GM19351 (cell line): ENCODE results near the gene IQCH.

Source experiments
- ATAC-seq: cut with Tn5 transposase; IDR thresholded peaks from one replicate; pipeline ENCODE4 v1.9.1; 2021; ENCODE audit warnings: mild to moderate bottlenecking, moderate library complexity; ENCODE audit not compliant: unreplicated experiment

IQCH gene

GRCh38 chr15:67521783-67522568 is 267.4 kb downstream of the IQCH start:
- no peak for ATAC-seq

DNA sequence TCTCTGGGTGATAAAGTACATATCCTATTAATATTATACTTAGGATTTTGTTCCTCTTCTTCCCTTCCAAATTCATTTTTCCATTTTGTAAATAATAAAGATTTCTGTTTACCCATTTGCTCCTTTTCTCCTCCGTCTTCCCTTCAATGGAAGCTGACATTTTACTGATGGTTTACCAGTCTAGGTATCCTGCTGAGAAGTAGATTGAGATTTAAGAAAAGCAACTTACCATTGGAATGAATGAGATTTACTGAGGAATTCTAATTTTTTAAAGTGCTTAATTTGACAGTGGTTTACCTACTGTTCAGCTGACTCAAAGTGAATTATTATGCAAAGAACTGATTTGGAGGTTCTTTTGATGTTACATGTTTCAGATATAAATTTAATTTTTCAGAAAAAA is 268.7 kb downstream of the IQCH start:
- no peak for ATAC-seq

DNA sequence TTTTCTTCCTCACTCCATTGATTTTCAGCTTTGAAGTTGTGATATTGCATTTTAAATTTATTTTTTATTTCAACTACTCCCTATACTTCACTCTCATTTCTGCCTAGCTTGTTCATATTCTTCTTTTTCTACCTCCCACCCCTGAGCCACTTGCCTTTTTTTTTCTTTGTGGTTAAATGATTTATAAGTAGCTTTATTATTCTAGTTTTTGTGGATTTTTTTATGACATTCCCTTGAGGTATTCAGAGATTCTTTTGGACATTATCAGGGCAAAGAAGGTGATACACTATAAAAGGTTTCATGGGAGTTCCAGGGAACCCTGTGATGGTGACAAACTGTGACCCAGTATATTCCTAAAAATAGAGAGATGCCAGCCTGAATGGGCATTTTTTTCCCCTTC is 269.6 kb downstream of the IQCH start:
- no peak for ATAC-seq

DNA sequence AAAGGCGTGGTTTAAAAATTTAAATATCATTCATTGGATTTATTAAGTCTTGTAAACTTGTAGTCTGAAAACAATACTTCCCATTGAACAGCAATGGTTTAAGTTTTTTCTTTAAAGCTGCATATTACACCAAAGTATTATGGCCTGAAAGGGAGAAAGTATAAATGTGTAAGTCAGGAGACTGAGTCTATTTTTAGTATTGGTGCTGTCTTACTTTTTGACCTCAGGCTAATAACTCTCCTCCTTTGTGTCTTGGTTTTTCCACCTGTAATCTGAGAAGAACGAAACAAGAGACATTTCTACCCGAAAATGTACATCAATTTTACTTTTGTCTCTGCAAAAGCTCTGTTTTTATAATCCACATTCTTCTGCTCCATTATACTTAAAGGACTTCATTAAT is 273.9 kb downstream of the IQCH start:
- no peak for ATAC-seq

DNA sequence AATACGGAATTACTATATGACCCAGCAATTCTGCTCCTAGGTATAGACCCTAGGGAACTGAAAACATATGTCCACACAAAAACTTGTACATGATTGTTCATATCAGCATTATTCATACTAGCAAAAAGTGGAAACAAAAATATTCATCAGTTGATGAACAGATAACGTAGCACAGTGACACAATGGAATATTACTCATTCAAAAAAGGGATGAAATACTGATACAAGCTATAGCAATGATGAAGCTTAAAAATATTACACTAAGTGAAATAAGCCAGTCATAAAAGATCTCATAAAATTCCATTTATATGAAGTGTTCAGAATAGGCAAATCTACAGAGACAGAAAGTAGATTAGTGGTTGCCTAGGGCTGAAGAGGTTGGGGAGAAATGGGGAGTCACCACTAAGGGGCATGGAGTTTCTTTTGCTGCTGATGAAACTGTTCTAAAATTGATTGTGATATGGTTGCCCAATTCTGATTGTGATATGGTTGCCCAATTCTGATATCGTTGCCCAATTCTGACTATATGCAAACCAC is 276.9 kb downstream of the IQCH start:
- no peak for ATAC-seq

- ATAC-seq = no peak
Measured at GRCh38 chr15:67533873-67534272, 279.3 kb downstream of the IQCH start.

- no peak for ATAC-seq
Measured at GRCh38 chr15:67534360-67534759, 279.8 kb downstream of the IQCH start.

DNA sequence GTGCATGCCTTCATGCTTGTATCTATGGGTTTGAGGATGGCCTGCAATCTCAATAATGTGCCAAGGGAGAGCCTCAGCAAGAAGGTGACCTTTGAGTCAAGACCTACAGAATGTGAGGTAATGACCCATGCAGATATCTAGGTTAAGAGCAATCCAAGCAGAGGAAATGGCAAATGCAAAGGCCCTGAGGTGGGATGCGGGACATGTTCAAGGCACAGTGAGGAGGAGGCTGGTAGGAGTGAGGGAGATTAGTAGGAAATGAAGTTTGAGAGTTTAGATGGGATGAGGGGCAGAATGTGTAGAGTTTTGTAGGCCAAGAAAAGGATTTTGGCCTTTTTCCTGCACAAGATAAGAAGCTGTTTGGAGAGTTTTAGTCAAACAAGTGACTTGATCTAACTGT is 283.2 kb downstream of the IQCH start:
- no peak for ATAC-seq

DNA sequence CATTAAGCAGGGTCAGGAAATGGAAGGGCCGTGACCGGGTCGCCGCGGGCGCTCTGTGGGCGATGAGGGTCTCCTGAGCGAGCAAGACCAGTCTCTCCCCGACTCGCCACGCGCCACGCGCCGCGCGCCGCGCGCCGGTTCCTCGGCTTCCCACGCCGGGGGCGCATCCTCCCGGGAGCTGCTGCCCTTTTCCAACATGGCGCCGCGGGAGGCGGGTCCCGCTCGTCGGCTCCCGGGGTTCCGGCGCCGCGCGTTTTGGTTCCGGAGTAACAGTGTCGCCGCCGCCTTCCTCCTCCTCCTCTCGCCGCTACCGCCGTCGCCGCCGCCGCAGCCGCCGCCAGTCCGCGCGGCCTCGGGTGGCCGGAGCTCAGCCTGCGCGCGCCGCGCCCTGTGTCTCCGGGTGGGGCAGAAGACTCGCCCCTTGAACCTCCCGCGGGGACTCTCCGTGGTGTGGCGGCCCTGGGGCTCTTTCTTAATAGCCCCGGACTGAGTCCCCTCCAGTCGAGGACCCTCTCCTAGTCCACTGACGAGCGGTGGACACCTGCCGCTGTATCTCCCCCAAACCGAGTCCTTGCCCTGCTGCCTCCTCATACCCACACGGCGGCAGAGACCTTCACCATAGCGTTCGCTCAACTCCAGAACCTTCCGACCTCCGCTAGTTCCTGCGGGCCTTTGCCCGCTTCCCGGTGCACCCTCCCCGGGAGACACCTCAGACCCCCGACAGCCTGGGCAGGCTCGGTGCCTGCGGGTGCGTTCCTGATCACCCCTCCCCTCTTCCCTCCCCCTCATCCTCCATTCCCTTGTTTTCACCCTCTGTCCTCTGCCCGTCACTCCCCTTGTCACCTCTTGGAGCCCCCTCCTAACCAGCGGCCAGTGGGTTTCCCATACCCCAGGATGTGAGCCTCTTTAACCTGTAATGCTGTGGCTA is 288.1 kb downstream of the IQCH start, which contains the start of gene MAP2K5:
Gene MAP2K5 (plus strand): TSS at position 284 of the 928 bp plus-strand sequence. CDS start 633 bp downstream, at position 917.
- ATAC-seq = no peak

- no peak for ATAC-seq
Measured at GRCh38 chr15:67543348-67543718, 288.7 kb downstream of the IQCH start.

DNA sequence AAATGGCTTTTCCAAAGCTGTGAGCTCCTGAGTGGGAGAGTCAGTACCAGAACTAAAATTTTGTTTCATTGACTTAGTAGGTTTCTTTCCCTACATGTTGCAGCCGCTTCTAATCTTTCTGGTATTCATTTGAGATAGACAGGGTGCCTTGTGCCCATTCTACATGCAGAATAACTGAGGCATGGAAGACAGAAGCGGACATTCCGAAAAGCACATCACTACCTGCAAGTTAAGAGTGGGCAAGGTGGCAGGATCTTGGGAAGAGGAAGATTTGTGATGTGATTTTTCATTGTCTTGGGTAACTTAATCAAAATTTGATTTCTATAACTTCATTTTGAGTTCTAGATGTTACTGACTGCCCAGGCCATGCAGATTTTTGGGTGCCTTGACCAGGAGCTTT is 289.9 kb downstream of the IQCH start:
- ATAC-seq = no peak

DNA sequence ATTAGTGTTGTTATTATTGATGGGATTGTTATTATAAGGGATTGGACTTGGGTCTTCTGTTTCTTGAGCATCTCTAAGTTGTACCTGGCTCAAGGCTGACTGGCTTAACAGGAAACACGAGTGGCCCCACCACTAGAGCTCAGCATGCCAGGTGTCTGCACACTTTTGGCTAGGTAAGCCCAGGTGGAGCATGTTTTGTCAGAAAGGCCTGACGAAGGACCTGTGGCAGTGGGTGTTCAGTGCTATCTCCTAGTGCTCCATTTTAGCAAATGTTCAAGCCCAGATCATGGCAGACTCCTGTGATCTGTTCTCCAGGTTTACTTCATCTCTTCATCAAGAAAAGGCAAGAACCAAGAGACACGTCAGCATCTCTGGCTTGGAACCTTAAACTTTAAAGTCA is 291.3 kb downstream of the IQCH start:
- no peak for ATAC-seq

DNA sequence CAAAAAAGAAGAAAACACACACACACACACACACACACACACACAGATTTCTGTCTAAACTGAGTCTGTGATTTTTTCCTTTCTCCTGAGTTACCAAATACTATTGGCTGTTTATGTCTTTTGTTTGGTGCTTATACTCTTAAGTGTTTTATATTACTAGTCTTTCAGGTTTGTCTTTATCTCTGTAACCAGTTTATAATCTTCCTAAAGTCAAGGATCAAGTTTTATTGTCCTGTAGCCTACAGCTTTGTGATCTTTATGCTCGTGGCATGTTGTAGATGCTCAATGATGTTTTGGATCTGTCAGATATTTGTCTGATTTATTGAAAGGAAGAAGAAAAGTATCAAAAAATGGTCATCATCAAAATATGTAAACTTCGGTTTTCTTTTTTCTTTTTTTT is 292.5 kb downstream of the IQCH start:
- no peak for ATAC-seq

GRCh38 chr15:67547836-67548235 is 293.2 kb downstream of the IQCH start:
- no peak for ATAC-seq

DNA sequence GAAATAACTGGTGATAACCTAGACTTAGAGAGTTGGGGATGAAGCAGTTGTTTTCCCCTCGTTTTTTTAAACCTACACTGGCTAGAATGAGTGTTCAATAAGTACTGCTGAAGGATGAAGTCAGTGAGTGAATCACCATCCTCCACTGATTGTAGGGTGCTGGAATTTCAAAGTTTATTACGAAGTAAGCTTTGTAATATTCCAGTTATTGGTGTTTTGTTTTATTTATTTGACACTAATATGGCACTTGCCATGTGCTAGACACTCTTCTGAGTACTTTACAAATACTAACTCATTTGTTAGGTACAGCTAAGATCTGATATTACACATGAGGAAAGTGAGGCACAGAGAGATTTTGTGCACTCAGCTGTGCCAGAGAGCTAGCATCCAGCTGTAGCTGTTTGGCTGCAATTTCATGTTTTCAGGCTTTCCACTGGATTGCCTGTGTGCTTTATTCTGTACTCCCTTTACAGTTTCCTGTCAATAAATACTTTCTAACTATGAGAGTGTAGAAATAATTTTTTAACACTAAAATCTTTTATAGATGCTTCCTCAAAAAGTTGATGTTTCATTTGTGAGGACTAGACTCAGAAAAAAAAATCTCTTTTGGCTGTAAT is 293.8 kb downstream of the IQCH start:
- ATAC-seq = no peak

GRCh38 chr15:67548862-67549651 is 294.5 kb downstream of the IQCH start:
- no peak for ATAC-seq

DNA sequence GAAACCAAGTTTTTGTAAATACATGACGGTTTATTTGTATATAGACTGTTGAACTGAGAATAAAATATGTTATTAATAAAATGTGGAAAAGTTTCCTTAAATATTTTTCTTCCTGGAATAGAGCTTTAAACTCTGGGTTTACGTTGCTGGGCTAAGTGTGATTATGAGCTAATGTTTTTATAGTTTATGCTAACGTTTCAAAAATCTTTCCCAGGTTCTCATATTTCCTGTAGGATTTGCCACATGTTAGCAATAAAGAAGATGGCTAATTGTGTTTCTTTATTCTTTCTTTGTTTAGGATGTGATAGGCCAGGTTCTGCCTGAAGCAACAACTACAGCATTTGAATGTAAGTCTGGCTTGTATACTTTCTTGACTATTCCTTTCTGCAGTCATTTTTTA is 295.1 kb downstream of the IQCH start:
- ATAC-seq = no peak

DNA sequence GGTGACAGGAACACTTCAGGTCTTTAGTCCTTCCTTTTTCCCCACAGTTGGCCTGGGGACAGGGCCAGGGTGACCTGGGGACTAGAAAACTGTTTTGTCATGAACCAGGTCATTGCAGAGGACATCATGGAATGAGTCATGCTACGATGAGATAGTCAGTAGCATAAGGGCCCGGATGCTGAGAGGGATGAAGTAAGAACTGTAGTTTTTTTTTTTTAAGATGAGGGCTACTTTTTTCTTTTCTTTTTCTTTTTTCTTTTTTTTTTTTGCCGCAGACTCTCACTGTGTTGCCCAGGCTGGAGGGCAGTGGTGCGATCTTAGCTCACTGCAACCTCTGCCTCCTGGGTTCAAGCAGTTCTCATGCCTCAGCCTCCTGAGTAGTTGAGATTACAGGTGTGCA is 295.9 kb downstream of the IQCH start:
- ATAC-seq = no peak

DNA sequence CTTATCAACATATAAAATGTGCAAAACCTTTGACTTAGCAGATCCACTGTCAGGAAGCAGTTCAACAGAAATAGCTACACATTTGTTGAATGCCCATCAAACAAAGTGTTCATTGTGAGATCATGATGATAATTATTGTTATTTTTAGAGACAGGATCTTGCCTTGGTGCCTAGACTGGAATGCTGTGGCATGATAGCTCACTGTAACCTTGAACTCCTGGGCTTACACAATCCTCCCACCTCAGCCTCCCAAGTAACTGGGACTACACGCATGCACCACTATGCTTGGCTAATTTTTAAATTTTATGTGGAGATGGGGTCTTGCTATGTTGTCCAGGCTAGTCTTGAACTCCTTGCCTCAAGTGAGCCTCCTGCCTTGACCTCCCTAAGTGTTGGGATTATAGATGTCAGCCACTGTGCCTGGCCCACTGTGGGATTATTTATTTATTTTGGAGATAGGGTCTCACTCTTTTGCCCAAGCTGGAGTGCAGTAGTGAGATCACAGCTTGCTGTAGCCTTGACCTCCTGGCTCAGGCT is 296.7 kb downstream of the IQCH start:
- ATAC-seq = no peak
